HCT116 (cell line): Measurements from ENCODE around the gene ELMOD2. TPM values are rescaled to one million over a fixed set of nuclear protein-coding genes. Genes with fewer than 3 reads are reported as not detected.

Experiments used
- ATAC-seq: fragments of 200-7000 bp; cut with Tn5 transposase; 2 replicates; pipeline ENCODE4 v1.9.1; 2020; ENCODE audit warnings: mild to moderate bottlenecking, moderate library complexity
- BruUV-seq: library from RNA; stranded (reverse); fragments of 400-500 nt; replicated peaks from 2 replicates; lab custom pipeline; 2021; lab: Mats Ljungman, UMichigan
- CTCF ChIA-PET: fragments of 300-600 bp; sonication (Branson Sonifier 250); formaldehyde crosslinking; loops from one replicate; lab custom pipeline; 2021; ENCODE audit warnings: antibody characterized with exemption; lab: Charles Lee
- POLR2A ChIA-PET: fragments of 300-600, 350-600 bp; sonication (Branson Sonifier 250); formaldehyde crosslinking; loops from one replicate; lab custom pipeline; 2021; ENCODE audit warnings: antibody characterized with exemption; lab: Charles Lee
- RAD21 ChIA-PET, 2 experiments: fragments of 300-600 bp; sonication (Branson Sonifier 250); formaldehyde crosslinking; loops; one replicate each; lab custom pipeline; 2023; ENCODE audit warnings: low total read pairs in 2 of 2; ENCODE audit not compliant: uncharacterized antibody in 2 of 2, unreplicated experiment in 2 of 2, low non-redundant PET in 1 of 2; lab: Charles Lee
- DNase-seq: peaks from one replicate; pipeline ENCODE4 v3.0.0-alpha.2; 2010; ENCODE audit warnings: low read depth, low spot score
- H2AFZ ChIP-seq: fragments of 200-600 bp; shearing (Covaris generic), sonication (generic); 2 replicates; pipeline ENCODE4 v1.6.1; 2017; ENCODE audit warnings: low read depth, mixed run types, mixed read lengths, antibody characterized with exemption, low read length; ENCODE audit not compliant: poor library complexity, severe bottlenecking
- H3K27ac ChIP-seq: 2 replicates; pipeline ENCODE4 v1.5.1; 2012; ENCODE audit warnings: low read depth, low read length
- H3K27me3 ChIP-seq: fragments of 200-600 bp; sonication (generic); 2 replicates; pipeline ENCODE4 v1.6.1; 2016; ENCODE audit warnings: mixed run types, low read length, mixed read lengths; ENCODE audit not compliant: insufficient read depth
- H3K36me3 ChIP-seq, 2 experiments: fragments of 200-500 bp in 1 of 2; fragments of 200-600 bp in 1 of 2; sonication (Bioruptor generic) in 1 of 2; sonication (generic) in 1 of 2; 2 replicates each; pipeline versions ENCODE4 v1.5.1 to v1.6.1; 2014 to 2016; ENCODE audit warnings: low read length in 2 of 2, inconsistent platforms in 1 of 2, mixed read lengths in 1 of 2, mixed run types in 1 of 2; ENCODE audit not compliant: insufficient read depth in 2 of 2, control insufficient read depth in 1 of 2
- H3K4me1 ChIP-seq, 2 experiments: fragments of 200-600 bp in 1 of 2; sonication (generic) in 1 of 2; 2 replicates each; pipeline versions ENCODE4 v1.5.1 to v1.6.1; 2012 to 2017; ENCODE audit warnings: low read length in 2 of 2, inconsistent platforms in 1 of 2, mild to moderate bottlenecking in 1 of 2, mixed read lengths in 1 of 2, mixed run types in 1 of 2, moderate library complexity in 1 of 2; ENCODE audit not compliant: insufficient read depth in 2 of 2, control insufficient read depth in 1 of 2
- H3K4me2 ChIP-seq: fragments of 200-600 bp; sonication (generic); 2 replicates; pipeline ENCODE4 v1.6.1; 2017; ENCODE audit warnings: mixed run types, low read length, mixed read lengths
- H3K4me3 ChIP-seq, 2 experiments: fragments of 200-600 bp in 1 of 2; sonication (generic) in 1 of 2; replicated peaks in 1 of 2; 2 replicates each; pipeline ENCODE4 v1.5.1; 2011 to 2016; ENCODE audit warnings: low read length in 2 of 2, control low read depth in 1 of 2, low read depth in 1 of 2, mild to moderate bottlenecking in 1 of 2, mixed read lengths in 1 of 2, mixed run types in 1 of 2
- H3K79me2 ChIP-seq: fragments of 200-600 bp; sonication (generic); 2 replicates; pipeline ENCODE4 v1.6.1; 2017; ENCODE audit warnings: mild to moderate bottlenecking, mixed run types, low read length, moderate library complexity, mixed read lengths; ENCODE audit not compliant: insufficient read depth
- H3K9ac ChIP-seq: fragments of 200-600 bp; sonication (generic); 2 replicates; pipeline ENCODE4 v1.6.1; 2016; ENCODE audit warnings: low read length, mixed read lengths
- H3K9me2 ChIP-seq: fragments of 200-600 bp; sonication (generic), shearing (Covaris generic); 2 replicates; pipeline ENCODE4 v1.6.1; 2017; ENCODE audit warnings: mixed run types, mild to moderate bottlenecking, moderate library complexity; ENCODE audit not compliant: insufficient read depth
- H3K9me3 ChIP-seq, 2 experiments: fragments of 200-500 bp in 1 of 2; fragments of 200-600 bp in 1 of 2; sonication (Bioruptor generic) in 1 of 2; sonication (generic) in 1 of 2; 2 replicates each; pipeline ENCODE4 v1.6.1; 2014 to 2017; ENCODE audit warnings: low read length in 2 of 2, mixed read lengths in 2 of 2, inconsistent platforms in 1 of 2, low read depth in 1 of 2, mild to moderate bottlenecking in 1 of 2, mixed run types in 1 of 2, moderate library complexity in 1 of 2; ENCODE audit not compliant: control insufficient read depth in 1 of 2, insufficient read depth in 1 of 2
- H4K20me1 ChIP-seq: fragments of 200-600 bp; sonication (generic), shearing (Covaris generic); 2 replicates; pipeline ENCODE4 v1.6.1; 2017; ENCODE audit warnings: mixed run types, mild to moderate bottlenecking, moderate library complexity; ENCODE audit not compliant: insufficient read depth
- ATF3 ChIP-seq: IDR thresholded peaks from 2 replicates; pipeline ENCODE4 v1.6.1; 2012
- CEBPB ChIP-seq: IDR thresholded peaks from 2 replicates; pipeline ENCODE4 v1.6.1; 2012; ENCODE audit warnings: low read depth
- CTCF ChIP-seq, 3 experiments: fragments of 200-600 bp in 1 of 3; sonication (generic) in 1 of 3; IDR thresholded peaks in 2 of 3; conservative IDR thresholded peaks in 1 of 3; 2 replicates each; pipeline ENCODE4 v1.5.1; 2012 to 2017; ENCODE audit warnings: low read depth in 2 of 3, low read length in 2 of 3, antibody characterized with exemption in 1 of 3, borderline replicate concordance in 1 of 3, control low read depth in 1 of 3, mild to moderate bottlenecking in 1 of 3, mixed read lengths in 1 of 3, mixed run types in 1 of 3, moderate library complexity in 1 of 3; ENCODE audit not compliant: insufficient read depth in 1 of 3
- EZH2phosphoT487 ChIP-seq: fragments of 200-600 bp; IDR thresholded peaks from 2 replicates; pipeline ENCODE4 v1.6.1; 2018; ENCODE audit warnings: antibody characterized with exemption, borderline replicate concordance
- MAX ChIP-seq: IDR thresholded peaks from 2 replicates; pipeline ENCODE4 v1.6.1; 2012
- POLR2A ChIP-seq: IDR thresholded peaks from 2 replicates; pipeline ENCODE4 v1.7.0; 2011; ENCODE audit warnings: borderline replicate concordance; ENCODE audit not compliant: insufficient read depth, insufficient read length; ENCODE audit errors: extremely low read depth
- ZBTB33 ChIP-seq: IDR thresholded peaks from 2 replicates; pipeline ENCODE4 v1.6.1; 2011; ENCODE audit warnings: mild to moderate bottlenecking, low read length, moderate library complexity; ENCODE audit not compliant: insufficient replicate concordance; ENCODE audit errors: extremely low read depth
- intact Hi-C: fragments of 100-400 bp; cut with micrococcal nuclease; formaldehyde crosslinking; loops from 2 replicates; pipeline ENCODE4 v1.10.0; 2022
- total RNA-seq: library from RNA; stranded (reverse); gene quantifications from one replicate; pipeline ENCODE4 v1.2.1, GENCODE V29; 2021; ENCODE audit not compliant: unreplicated experiment

ELMOD2 gene
- total RNA-seq, 1 experiment from 2014 or later = 26.6 TPM

- Histone ChIP-seq H3K9me2 (no peaks in the 10 kb centered on the region), H3K4me3 (no peak overlapping the region), H3K4me2 (no peak overlapping the region), H3K36me3 (no peaks in the 10 kb centered on the region), H3K27ac (no peak overlapping the region), H3K4me1 (no peaks in the 10 kb centered on the region), H3K9me3 (no peaks in the 10 kb centered on the region), H3K79me2 (no peaks in the 10 kb centered on the region), H2AFZ (no peak overlapping the region), H3K27me3 (no peaks in the 10 kb centered on the region), H4K20me1 (no peaks in the 10 kb centered on the region), H3K9ac (no peak overlapping the region)
- RAD21 ChIA-PET = no interaction called here
- TF ChIP-seq ATF3 (no peak), CEBPB (no peak), MAX (no peak), ZBTB33 (no peak)
- no peak for ATAC-seq
- intact Hi-C loops = no loop called here
- DNase-seq = no peak
- no TSS peak for BruUV-seq
- POLR2A ChIA-PET = no interaction called here
- CTCF ChIA-PET = no interaction called here
These were observed 45.3 kb downstream of the ELMOD2 start for GRCh38 chr4:140569307-140569638.

- no peak overlapping the region for H3K4me2 ChIP-seq
- no peak overlapping the region for H2AFZ ChIP-seq
- H3K4me3 ChIP-seq = no peak overlapping the region
- intact Hi-C loops = no loop called here
- no peaks in the 10 kb centered on the region for H3K9me3 ChIP-seq
- ChIA-PET POLR2A (no interaction called here), CTCF (no interaction called here), RAD21 (no interaction called here)
- H3K9me2 ChIP-seq = no peaks in the 10 kb centered on the region
- TF ChIP-seq CTCF (IDR thresholded peaks at IDR 0.05 in 2 of 3, conservative IDR thresholded peaks at IDR 0.05 in 1 of 3; ENCODE audit: borderline replicate concordance in 1 of 3, insufficient read depth in 1 of 3, low read depth in 2 of 3, low read length in 2 of 3) = no peak
- TF ChIP-seq EZH2phosphoT487 = no peak
- TF ChIP-seq POLR2A = no peak
- no peaks in the 10 kb centered on the region for H3K27me3 ChIP-seq
- H3K4me1 ChIP-seq = no peaks in the 10 kb centered on the region
- no peak overlapping the region for H3K27ac ChIP-seq
- H3K9ac ChIP-seq = no peak overlapping the region
- BruUV-seq = no TSS peak
- DNase-seq = no peak
- H4K20me1 ChIP-seq = no peaks in the 10 kb centered on the region
- no peaks in the 10 kb centered on the region for H3K79me2 ChIP-seq
- no peaks in the 10 kb centered on the region for H3K36me3 ChIP-seq
- no peak for ATAC-seq
These were observed 47.7 kb downstream of the ELMOD2 start for GRCh38 chr4:140571620-140572019.
